Colonic mucosa (tissue), 4 donors: Measurements from ENCODE around the gene KCNIP2. TPM values are rescaled to one million over a fixed set of nuclear protein-coding genes. Genes with fewer than 3 reads are reported as not detected.

Experiments used
- DNase-seq: peaks from one replicate; pipeline ENCODE4 v3.0.0-alpha.2; 2020
- H3K27ac ChIP-seq: fragments of 200-600 bp; one replicate; pipeline ENCODE4 v1.8.0; 2021
- H3K27me3 ChIP-seq: fragments of 200-600 bp; one replicate; pipeline ENCODE4 v1.8.0; 2021
- H3K36me3 ChIP-seq: fragments of 200-600 bp; one replicate; pipeline ENCODE4 v1.8.0; 2021
- H3K4me1 ChIP-seq: fragments of 200-600 bp; one replicate; pipeline ENCODE4 v1.8.0; 2021; ENCODE audit warnings: mild to moderate bottlenecking
- H3K4me3 ChIP-seq: fragments of 200-600 bp; one replicate; pipeline ENCODE4 v1.8.0; 2021
- H3K9ac ChIP-seq, 2 donors: one replicate each; pipeline ENCODE4 v1.7.0; 2013; ENCODE audit warnings: control low read depth in 2 of 2, low read depth in 2 of 2, low read length in 2 of 2
- H3K9me3 ChIP-seq: fragments of 200-600 bp; one replicate; pipeline ENCODE4 v1.8.0; 2021
- CTCF ChIP-seq: fragments of 200-600 bp; IDR thresholded peaks from one replicate; pipeline ENCODE4 v1.8.0; 2022; ENCODE audit warnings: antibody characterized with exemption, mild to moderate bottlenecking
- intact Hi-C: fragments of 100-400 bp; cut with DNase I; formaldehyde crosslinking; loops from one replicate; pipeline ENCODE4 v1.14.1; 2022
- total RNA-seq, 2 donors: library from RNA; stranded (reverse); fragmentation: NEBNext Ultra II Directional in 1 of 2; extraction: Animal tissue kit (Norgen Biotek cat#: 25700) in 1 of 2; gene quantifications; one replicate each; pipeline ENCODE4 v1.2.1, GENCODE V29; 2021
- donor health status: healthy.
- donor health status: DM: no; HTN: no; CAD: no.
- donor health status: DM: no; HTN: no; CAD: no.

KCNIP2 gene
- total RNA-seq, 2 donors from 2014 or later: 1.5 to 2.8 TPM

DNA sequence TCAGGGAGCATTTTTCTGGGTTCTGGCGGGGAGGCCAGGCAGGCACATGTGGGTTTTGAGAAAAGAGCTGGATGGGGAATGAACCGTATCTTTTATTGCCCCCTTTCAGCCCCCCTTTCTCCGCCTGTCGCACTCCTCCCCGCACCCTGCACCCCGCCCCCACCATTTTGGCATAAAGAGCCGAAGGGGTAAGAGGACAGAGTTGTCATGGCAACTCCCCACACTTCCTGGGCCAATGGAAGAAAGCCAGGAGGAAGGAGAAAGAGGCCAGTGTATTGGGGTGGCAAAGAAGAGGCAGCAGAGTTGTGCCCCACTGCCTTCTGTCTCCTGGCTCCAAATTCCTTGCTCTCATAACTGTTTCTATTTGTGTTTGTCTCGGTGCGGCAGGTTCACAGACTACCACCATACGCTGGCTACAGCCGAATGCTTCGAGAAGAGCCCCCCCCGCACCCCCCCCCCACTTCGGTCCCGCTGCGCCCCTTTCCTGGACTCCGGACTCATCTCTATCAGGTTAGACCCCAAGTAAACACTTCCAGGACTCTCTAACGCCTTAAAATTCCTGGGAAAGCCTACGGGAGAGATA is 3.4 kb downstream of the KCNIP2 start:
- Histone ChIP-seq H3K4me1 (peaks cover 10% of the 10 kb centered on the region), H3K27ac (no peak overlapping the region), H3K9me3 (no peaks in the 10 kb centered on the region), H3K27me3 (no peaks in the 10 kb centered on the region), H3K4me3 (peak overlapping the region; percentile 30), H3K9ac (no peak overlapping the region), H3K36me3 (no peaks in the 10 kb centered on the region)
- no peak for DNase-seq
- intact Hi-C loops: loop anchor here (2.0 kb wide), 2 partner anchors 171 to 233 kb away; no protein-coding TSS in a partner anchor
- TF ChIP-seq CTCF: no peak

DNA sequence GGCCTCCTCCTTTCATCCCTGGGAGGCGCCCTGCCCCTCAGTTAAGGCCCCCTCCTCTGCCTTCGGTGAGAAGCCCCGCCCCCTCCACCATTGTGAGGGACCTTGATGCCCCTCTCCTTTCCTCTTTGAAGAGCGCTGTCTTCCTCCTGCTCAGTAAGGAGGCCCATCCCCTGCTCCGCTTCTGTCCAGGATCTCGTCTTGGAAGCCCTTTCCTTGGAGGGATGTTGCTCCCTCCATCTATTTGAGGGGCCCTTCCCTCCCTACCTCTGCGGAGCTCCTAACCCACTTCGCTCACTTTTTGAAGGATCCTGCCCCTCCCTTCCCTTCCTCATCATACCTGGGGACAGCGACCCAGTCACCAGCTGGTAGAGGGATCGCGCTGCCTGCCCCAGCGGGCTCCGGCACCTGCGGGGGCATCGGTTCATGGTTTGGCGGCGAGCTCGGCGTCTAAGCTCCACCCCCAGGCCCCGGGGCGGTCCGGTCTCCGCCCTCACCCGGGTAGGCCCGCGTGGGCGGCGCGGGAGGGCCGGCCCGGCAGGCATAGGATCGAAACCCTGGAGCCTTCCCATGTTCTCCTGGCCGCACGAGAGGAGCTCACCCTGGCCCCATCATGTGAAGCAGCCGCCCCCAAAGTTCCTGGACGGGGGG is 4.1 kb downstream of the KCNIP2 start:
- no peaks in the 10 kb centered on the region for H3K27me3 ChIP-seq
- peak; percentile 59 for DNase-seq
- H3K9me3 ChIP-seq: no peaks in the 10 kb centered on the region
- no peak overlapping the region for H3K27ac ChIP-seq
- no peaks in the 10 kb centered on the region for H3K36me3 ChIP-seq
- H3K4me3 ChIP-seq: peak overlapping the region; percentile 30
- intact Hi-C loops: loop anchor here (2.0 kb wide), 2 partner anchors 171 to 233 kb away; no protein-coding TSS in a partner anchor
- no peak overlapping the region for H3K9ac ChIP-seq
- no peak for TF ChIP-seq CTCF
- H3K4me1 ChIP-seq: peaks cover 10% of the 10 kb centered on the region

- no peak overlapping the region for H3K9ac ChIP-seq
- no peak for DNase-seq
- H3K9me3 ChIP-seq: no peaks in the 10 kb centered on the region
- H3K36me3 ChIP-seq: no peaks in the 10 kb centered on the region
- H3K4me3 ChIP-seq: no peak overlapping the region
- no peak overlapping the region for H3K27ac ChIP-seq
- peaks cover 10% of the 10 kb centered on the region for H3K4me1 ChIP-seq
- no peak for TF ChIP-seq CTCF
- H3K27me3 ChIP-seq: no peaks in the 10 kb centered on the region
- intact Hi-C loops: no loop called here
These were observed 4.6 kb downstream of the KCNIP2 start for GRCh38 chr10:101839002-101839401.

GRCh38 chr10:101838416-101838970 is 5.1 kb downstream of the KCNIP2 start:
- DNase-seq: no peak
- H3K36me3 ChIP-seq: no peaks in the 10 kb centered on the region
- intact Hi-C loops: no loop called here
- H3K27me3 ChIP-seq: no peaks in the 10 kb centered on the region
- H3K4me1 ChIP-seq: peaks cover 10% of the 10 kb centered on the region
- no peak overlapping the region for H3K4me3 ChIP-seq
- H3K27ac ChIP-seq: no peak overlapping the region
- no peaks in the 10 kb centered on the region for H3K9me3 ChIP-seq
- no peak overlapping the region for H3K9ac ChIP-seq
- TF ChIP-seq CTCF: no peak

- no peaks in the 10 kb centered on the region for H3K36me3 ChIP-seq
- H3K27ac ChIP-seq: no peak overlapping the region
- H3K9me3 ChIP-seq: no peaks in the 10 kb centered on the region
- no peak overlapping the region for H3K9ac ChIP-seq
- peaks cover 10% of the 10 kb centered on the region for H3K4me1 ChIP-seq
- intact Hi-C loops: no loop called here
- TF ChIP-seq CTCF: no peak
- no peaks in the 10 kb centered on the region for H3K27me3 ChIP-seq
- no peak overlapping the region for H3K4me3 ChIP-seq
- no peak for DNase-seq
These were observed 5.9 kb downstream of the KCNIP2 start for GRCh38 chr10:101837748-101838147.
